SK-MEL-5 (cell line): ENCODE measurements around the gene PROZ. TPM values are rescaled to one million over a fixed set of nuclear protein-coding genes. Genes with fewer than 3 reads are reported as not detected.
A peak's percentile ranks its signal among the peaks of the same experiment; 100 is the strongest.

Experiments used
- DNase-seq: peaks from one replicate; pipeline ENCODE4 v3.0.0-alpha.2; 2016; ENCODE audit warnings: low read depth, low spot score
- in situ Hi-C: cut with HindIII; loops from 2 replicates; pipeline ENCODE4 v1.10.0; 2016; ENCODE audit warnings: low sequenced_read_pairs, high pct_unique_total_duplicates, low pct_unique_long_range_greater_than_20kb
- small RNA-seq, 2 experiments: library from RNA; depleted of rRNA; stranded (forward); fragments of <200 nt; gene quantifications; one replicate each; pipeline ENCODE3, GENCODE V24; 2014
- total RNA-seq: library from RNA; depleted of rRNA; stranded (reverse); fragments of >200 nt; shearing (Covaris generic); gene quantifications from 2 replicates; pipeline ENCODE4 v1.2.3, GENCODE V29; 2014; rRNA removed

Gene PROZ
- total RNA-seq, 1 experiment from 2014 or later, result not detected

GRCh38 chr13:113208421-113209335 is 50.2 kb downstream of the PROZ start, which contains the start of gene PCID2:
Gene PCID2, minus strand, starts transcription at chr13:113208669. Its CDS starts 35 bp downstream, at chr13:113208634.
- in situ Hi-C loops, result no loop called here
- DNase-seq, result peak; percentile 87

- in situ Hi-C loops, result no loop called here
- DNase-seq, result peak; percentile 76
Measured at GRCh38 chr13:113209336-113209758, 50.9 kb downstream of the PROZ start, which contains the start of gene CUL4A. Gene CUL4A, plus strand, starts transcription at chr13:113209613. Its CDS starts 15 bp downstream, at chr13:113209628.

- in situ Hi-C loops, result no loop called here
Measured at GRCh38 chr13:113209759-113210421, 51.4 kb downstream of the PROZ start.

GRCh38 chr13:113210833-113211232 is 52.4 kb downstream of the PROZ start:
- no peak for DNase-seq
- in situ Hi-C loops, result no loop called here

More at GRCh38 chr13:113209759-113210421, 51.4 kb downstream of the PROZ start:
- peak; percentile 47 for DNase-seq

GRCh38 chr13:113211774-113212173 is 53.3 kb downstream of the PROZ start:
- DNase-seq, result no peak
- in situ Hi-C loops, result no loop called here

- in situ Hi-C loops, result no loop called here
Measured at GRCh38 chr13:113216254-113217048, 58.0 kb downstream of the PROZ start.

GRCh38 chr13:113218586-113218985 is 60.1 kb downstream of the PROZ start:
- DNase-seq, result no peak
- in situ Hi-C loops, result no loop called here

More at GRCh38 chr13:113216254-113217048, 58.0 kb downstream of the PROZ start:
- no peak for DNase-seq

- no peak for DNase-seq
- in situ Hi-C loops, result no loop called here
Measured at GRCh38 chr13:113219256-113219940, 61.0 kb downstream of the PROZ start.

- in situ Hi-C loops, result no loop called here
- DNase-seq, result no peak
Measured at GRCh38 chr13:113220141-113220598, 61.7 kb downstream of the PROZ start.

GRCh38 chr13:113220877-113221276 is 62.4 kb downstream of the PROZ start:
- in situ Hi-C loops, result no loop called here
- peak; percentile 66 for DNase-seq

Small RNA genes lying within 50 kb of the gene (small RNA-seq; reads per million reads assigned to genes)
- gene AL137002.1, result 0 reads per million in 2 experiments

Other genes with a start within 250 kb of the PROZ start
- 8.9 and 10.8 TPM in 2 replicates for gene MCF2L, start 189.4 kb upstream of the PROZ start, total RNA-seq
- not detected in 2 replicates for gene F7, start 52.9 kb upstream of the PROZ start, total RNA-seq
- gene F10, start 35.8 kb upstream of the PROZ start, total RNA-seq, result not detected in 2 replicates
- 93.4 and 95.9 TPM in 2 replicates for gene PCID2, start 50.0 kb downstream of the PROZ start, total RNA-seq
- gene CUL4A, start 51.0 kb downstream of the PROZ start, total RNA-seq, result 157 and 173 TPM in 2 replicates
- gene LAMP1, start 138.6 kb downstream of the PROZ start, total RNA-seq, result 264 and 275 TPM in 2 replicates
- 3.2 and 4.9 TPM in 2 replicates for gene GRTP1, start 205.5 kb downstream of the PROZ start, total RNA-seq